GM19395 (cell line): ENCODE data around the gene ATP1B1.

ENCODE experiments used
- ATAC-seq: cut with Tn5 transposase; IDR thresholded peaks from one replicate; pipeline ENCODE4 v1.9.1; 2021; ENCODE audit warnings: mild to moderate bottlenecking, moderate library complexity; ENCODE audit not compliant: unreplicated experiment

Gene ATP1B1

GRCh38 chr1:169180174-169180573, 73.7 kb downstream of the ATP1B1 start:
- no peak for ATAC-seq
